GM18951 (cell line): ENCODE measurements around the gene TLR2.

ENCODE experiments used
- POLR2A ChIP-seq: IDR thresholded peaks from 4 replicates; pipeline ENCODE4 v1.6.1; 2011; ENCODE audit warnings: mild to moderate bottlenecking; ENCODE audit not compliant: insufficient read length, insufficient read depth; ENCODE audit errors: extremely low read depth
- in situ Hi-C: fragments of 300-500 bp; cut with MboI; formaldehyde crosslinking; loops from one replicate; pipeline ENCODE4 v1.12.0; 2022; ENCODE audit warnings: low sequenced_read_pairs, mixed read lengths, inconsistent platforms; ENCODE audit not compliant: unreplicated experiment

Gene TLR2

GRCh38 chr4:153684182-153684970, at the start of gene TLR2:
TSS of gene TLR2 (plus strand) at chr4:153684280. CDS start at chr4:153702908, 18,628 bp downstream.
- peak; percentile 39 for TF ChIP-seq POLR2A
- in situ Hi-C loops, result no loop called here

DNA sequence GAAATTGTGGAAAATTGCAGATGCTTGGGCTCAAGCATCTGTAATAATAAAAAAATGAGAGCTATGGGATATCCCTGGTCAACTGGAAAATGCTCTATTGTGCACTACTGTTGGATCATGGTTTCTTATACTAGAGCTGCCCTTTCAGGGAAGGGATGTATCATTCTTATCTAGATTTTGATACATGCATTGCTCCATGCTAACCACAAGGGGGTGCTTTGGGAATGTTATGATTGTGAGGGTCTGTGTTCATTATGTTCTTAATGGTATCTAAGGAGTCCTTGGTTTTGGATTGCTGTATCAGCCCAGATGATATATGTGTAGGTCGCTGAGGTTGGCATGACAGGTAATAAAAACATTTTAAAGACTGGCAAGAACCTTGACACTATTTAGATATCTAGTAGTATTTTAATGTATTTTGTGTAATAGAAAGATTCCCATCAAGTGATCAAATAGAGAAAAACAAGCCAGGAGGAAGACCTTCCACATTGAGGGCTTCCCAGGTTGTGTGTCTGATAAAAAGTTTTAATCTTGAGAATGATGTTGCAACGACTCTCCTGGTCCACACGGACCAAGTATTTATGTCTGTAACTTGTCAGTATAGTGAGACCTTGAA, 49.2 kb upstream of the TLR2 start:
- no peak for TF ChIP-seq POLR2A
- in situ Hi-C loops, result loop anchor here (25.0 kb wide), 1 partner anchor 498 kb away; no protein-coding TSS in a partner anchor

DNA sequence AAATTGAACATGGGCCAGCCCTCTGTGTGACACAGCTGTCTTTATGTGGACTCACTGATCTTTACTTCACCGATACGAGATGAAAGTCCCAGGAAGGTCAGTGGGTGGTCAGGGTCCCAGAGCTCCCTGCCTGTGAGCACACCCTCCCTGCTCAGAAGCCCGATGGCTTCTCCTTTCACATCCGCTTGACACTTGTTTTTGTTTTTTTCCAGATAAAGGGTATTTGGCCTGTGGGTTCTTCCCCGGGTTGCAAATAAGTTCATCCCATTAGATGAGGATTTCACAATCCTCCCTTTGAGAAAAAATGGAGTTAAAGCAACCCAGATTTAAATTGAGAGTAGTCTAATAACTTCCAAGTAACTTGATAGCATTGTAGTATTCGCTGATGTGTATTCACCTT, 48.2 kb upstream of the TLR2 start:
- no peak for TF ChIP-seq POLR2A
- in situ Hi-C loops, result loop anchor here (25.0 kb wide), 1 partner anchor 499 kb away; no protein-coding TSS in a partner anchor

DNA sequence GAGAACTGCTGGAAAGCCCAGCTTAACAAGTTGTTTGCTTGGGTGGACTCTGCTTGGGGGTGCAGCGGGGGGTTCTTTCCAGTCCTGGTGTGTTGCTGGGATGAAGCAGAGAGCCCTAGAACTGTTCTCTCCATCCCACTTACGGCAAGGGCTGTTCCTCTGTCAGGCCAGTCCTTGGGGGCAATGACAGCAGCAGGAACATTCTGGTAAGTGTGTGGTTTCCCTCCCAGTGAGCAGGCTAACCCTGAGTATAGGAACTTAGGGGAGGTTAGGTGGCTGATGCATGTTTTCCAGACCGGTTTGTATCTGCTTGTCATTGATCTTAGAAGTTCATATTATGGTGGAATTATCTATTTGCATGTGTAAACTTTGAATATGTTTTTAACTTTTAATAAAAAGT, 46.9 kb upstream of the TLR2 start:
- TF ChIP-seq POLR2A, result no peak
- in situ Hi-C loops, result loop anchor here (25.0 kb wide), 1 partner anchor 500 kb away; no protein-coding TSS in a partner anchor

- no peak for TF ChIP-seq POLR2A
- in situ Hi-C loops, result loop anchor here (25.0 kb wide), 1 partner anchor 501 kb away; no protein-coding TSS in a partner anchor
Measured at GRCh38 chr4:153638011-153638410, 46.1 kb upstream of the TLR2 start.

DNA sequence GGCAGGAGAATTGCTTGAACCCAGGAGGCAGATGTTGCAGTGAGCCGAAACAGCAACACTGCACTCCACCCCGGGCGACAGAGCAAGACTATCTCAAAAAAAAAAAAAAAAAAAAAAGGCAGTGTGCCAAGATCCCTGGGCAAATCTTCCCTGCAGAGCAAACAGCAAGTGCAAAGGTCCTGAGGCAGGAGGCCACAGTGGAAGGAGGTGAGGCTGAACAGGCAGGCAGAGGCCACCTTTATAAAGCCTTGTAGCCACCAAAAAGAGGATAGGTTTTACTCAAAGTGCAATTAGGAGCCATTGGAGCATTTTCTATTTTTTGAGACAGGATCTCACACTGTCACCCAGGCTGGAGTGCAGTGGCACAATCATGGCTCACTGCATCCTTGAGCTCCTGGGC, 45.1 kb upstream of the TLR2 start:
- no peak for TF ChIP-seq POLR2A
- in situ Hi-C loops, result loop anchor here (25.0 kb wide), 1 partner anchor 502 kb away; no protein-coding TSS in a partner anchor

DNA sequence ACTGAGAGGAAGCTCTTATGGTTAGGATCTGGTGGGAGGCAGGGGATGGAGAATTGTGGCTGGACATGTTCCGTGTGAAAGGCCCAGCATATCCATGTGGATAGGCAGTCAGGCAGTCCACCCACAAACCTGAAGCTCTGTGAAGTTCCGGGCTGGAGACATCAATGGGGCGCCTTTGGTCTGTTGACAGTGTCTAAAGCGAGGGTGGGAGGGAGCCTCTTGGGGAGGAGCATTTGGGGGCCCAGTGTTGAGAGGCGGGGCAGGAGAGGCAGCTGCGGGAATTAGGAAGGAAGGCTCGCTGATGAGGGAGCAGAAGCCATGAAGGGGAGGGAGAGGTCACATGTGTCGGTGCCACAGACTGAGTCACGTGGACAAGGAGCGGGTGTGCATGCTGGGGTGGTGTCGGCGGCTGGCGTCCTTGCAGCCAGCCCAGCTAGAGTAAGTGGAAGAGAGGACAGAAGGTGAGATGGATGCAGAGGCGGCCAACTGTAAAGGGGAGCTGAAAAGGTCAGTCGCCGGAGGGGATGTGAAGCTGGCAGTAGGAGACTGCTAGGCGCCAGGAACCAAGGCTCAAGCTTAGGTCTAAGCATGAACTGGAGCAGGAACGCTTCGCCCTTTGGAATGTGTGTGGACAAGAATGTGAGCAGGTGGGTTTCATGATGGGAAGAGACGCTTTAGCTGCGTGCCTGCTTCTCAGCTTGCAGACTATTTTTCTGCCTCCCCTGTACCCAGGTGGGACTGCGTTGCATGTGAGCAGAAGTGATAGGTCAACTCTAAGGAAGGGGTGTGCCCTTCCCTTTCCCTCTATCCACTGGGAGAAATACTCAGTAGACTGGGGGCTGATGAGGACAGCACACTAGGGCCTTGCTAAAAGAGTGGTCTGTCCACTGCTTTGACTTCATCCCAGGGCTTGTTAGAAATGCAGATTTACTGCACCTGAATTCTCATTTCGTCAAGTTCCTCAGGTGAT, 44.0 kb upstream of the TLR2 start:
- in situ Hi-C loops, result loop anchor here (25.0 kb wide), 1 partner anchor 503 kb away; no protein-coding TSS in a partner anchor
- peak; percentile 15 for TF ChIP-seq POLR2A

DNA sequence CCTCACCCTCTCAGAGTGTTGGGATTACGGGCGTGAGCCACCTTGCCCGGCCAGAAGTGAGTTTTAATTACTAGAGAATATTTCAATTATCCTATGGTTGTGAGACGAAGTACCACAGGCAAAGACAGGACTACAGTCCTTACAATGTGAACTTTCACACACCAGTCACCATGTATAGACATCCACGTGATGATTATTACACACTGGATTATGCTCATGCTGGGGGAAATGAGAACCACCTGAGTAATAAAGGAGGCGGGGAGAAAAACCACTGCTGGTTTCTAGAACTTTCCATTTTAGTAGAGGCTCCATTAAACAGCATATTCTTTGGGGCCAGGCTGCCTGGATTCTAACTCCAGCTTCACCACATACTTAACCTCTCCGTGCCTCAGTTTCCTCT, 42.5 kb upstream of the TLR2 start:
- in situ Hi-C loops, result loop anchor here (25.0 kb wide), 1 partner anchor 504 kb away; no protein-coding TSS in a partner anchor
- no peak for TF ChIP-seq POLR2A

- in situ Hi-C loops, result loop anchor here (25.0 kb wide), 1 partner anchor 506 kb away; no protein-coding TSS in a partner anchor
- TF ChIP-seq POLR2A, result no peak
Measured at GRCh38 chr4:153643406-153644383, 40.4 kb upstream of the TLR2 start.

DNA sequence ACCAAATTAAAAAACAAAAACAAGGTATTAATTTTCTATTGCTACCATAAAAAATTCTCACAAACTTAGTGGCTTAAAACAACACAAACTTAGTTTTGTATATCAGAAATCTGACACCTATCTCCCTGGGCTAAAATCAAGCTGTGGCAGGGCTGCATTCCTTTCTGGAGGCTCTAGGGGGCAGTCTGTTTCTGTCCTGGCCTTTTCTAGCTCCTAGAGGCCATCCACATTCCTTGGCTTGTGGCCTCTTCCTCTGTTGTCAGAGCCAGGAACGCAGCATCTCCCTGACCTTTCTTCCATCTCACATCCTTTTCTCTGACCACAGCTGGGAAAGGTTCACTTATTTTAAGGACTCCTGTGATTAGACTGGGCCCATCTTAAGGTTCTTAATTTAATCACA, 38.9 kb upstream of the TLR2 start:
- TF ChIP-seq POLR2A, result no peak
- in situ Hi-C loops, result loop anchor here (25.0 kb wide), 1 partner anchor 508 kb away; no protein-coding TSS in a partner anchor

GRCh38 chr4:153646261-153646660, 37.8 kb upstream of the TLR2 start:
- in situ Hi-C loops, result loop anchor here (25.0 kb wide), 1 partner anchor 509 kb away; no protein-coding TSS in a partner anchor
- TF ChIP-seq POLR2A, result no peak
